Kasumi-1 (cell line): Measurements from ENCODE around the gene SNU13.
"Not testable (repeated sequence)": the region's sequence is repeated elsewhere in the genome, so short reads cannot be mapped to it uniquely, and the experiment has no call there.

ENCODE experiments used
- DNase-seq, 2 experiments: peaks; one replicate each; lab custom pipeline; 2025; lab: John Stamatoyannopoulos, UW

Gene SNU13

DNA sequence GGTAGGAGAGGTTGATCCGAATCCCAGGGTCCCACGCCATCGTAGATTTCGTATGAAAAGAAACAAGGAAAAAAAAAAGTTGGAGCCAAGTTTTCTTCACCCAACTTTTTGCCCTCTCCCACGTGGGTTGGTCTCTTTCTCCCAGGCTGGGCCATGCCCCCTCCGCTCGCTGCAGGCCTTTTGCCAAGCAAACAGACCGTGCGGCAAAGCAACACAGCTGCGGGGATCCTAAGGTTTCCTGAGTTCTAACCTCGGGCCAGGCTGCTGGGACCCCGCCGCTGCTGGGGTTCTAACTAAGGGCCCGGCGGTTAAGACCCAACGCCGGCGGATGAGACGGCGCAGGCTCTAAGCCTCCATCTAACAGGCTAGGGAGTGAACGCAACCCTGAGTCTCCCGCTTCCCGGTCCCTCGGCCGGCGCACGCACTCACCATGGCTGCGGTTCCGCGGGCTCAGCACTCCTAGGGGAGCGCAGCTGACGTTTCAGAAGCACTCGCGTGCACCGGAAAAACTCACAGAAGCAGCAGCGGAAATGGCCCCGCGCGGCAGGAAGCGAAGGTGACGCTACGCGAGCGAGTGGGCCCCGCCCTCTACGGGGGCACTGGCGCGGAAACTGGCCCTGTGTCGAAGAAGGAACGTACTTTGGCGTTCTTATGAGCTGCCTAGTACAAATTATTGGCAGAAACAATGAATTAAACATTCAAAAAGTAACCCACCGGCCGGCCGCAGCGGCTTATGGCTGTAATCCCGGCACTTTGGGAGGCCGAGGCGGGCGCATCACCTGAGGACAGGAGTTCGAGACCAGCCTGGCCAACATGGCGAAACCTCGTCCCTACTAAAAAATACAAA lies at the start of gene SNU13:
TSS of gene SNU13 (minus strand) at position 503 of the 847 bp plus-strand sequence. CDS start at position 432, 71 bp downstream.
- DNase-seq: peak; percentile 88 to 92

- not testable (repeated sequence) for DNase-seq
Observed at GRCh38 chr22:41733241-41733640, 44.6 kb upstream of the SNU13 start.

DNA sequence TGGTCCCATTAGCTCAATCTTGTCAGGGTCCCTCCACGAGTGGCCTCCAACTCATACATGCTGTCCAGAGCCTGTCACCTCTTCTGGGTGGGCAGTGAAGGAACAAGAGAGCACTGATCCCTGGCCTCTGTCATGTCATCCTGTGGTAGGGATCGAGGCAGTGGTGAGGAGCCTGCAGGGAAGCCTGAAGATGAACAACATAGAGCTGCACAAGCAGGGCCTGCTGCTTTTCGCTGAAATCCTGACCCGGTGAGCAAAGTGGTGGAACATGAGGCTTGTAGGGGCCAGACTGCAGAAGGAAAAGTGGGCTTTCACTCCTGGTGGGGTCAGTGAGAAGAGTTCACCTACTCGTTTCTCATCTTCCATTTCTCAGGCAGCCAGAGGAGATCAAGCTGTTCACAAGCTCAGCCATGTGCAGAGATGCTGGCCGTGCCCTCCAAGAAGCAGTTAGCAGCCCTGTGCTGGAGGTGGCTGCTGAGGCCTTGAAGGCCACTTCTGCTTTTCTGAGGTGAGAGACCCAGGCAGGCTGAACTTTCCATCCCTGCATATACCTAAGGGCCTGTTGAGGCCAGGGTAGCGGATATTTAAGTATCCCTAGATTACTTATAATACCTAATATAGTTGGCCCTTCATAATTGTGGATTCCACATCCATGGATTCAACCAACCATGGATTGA lies 43.6 kb upstream of the SNU13 start:
- DNase-seq: peak in 1 of 2 experiments; percentile 19

GRCh38 chr22:41731609-41732008 lies 42.9 kb upstream of the SNU13 start:
- no peak for DNase-seq

GRCh38 chr22:41725510-41726110 lies 36.9 kb upstream of the SNU13 start:
- DNase-seq: no peak

DNA sequence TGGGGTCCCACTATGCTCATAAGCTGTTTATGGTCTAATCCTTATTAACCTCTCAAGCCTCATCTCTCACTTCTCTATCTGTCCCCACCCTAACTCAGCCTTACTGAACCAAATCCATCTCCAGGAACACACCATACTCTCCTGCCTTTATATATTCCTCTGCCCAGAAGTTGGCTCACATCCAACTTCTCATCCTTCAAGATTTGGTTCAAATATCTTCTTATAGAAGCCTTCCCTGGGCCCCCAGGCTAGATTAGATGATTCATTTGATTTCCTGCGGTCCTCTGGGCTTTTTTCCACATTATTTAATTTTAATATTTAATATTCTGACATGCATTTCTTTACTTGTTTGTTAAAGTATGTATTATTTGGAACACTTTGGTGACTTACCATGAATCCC lies 33.8 kb upstream of the SNU13 start:
- no peak for DNase-seq

DNA sequence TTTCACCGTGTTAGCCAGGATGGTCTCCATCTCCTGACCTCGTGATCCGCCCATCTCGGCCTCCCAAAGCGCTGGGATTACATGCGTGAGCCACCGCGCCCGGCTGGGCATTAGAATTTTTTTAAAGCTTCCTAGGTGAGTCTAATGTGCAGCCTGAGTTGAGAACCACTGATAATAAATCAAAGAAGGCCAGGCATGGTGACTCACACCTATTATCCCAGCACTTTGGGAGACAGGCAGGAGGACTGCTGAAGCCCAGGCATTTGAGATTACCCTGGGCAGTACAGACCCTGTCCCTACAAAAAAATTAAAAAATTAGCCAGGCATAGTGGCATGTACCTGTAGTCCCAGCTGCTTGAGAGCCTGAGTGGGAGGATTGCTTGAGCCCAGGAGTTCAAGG lies 24.3 kb upstream of the SNU13 start:
- DNase-seq: no peak

DNA sequence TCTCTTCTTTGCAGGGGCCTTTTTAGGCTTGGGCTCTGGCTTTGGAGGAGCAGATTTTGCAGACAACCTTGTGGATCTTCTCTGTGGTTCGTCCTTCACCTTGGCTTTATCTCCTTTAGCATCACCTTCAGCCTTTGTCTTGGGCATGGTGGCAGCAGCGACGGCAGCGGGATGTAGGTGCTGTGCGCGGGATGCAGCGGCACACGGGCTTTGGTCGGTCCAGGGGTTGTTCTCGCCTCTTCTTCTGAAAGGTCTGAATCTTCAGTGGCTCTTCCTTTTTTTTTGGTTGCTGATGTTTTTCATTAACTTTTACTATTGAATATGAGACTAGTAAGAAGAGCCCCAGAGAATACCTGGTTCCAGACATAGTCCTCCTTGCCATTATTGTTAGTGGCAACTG lies 20.7 kb upstream of the SNU13 start:
- no peak for DNase-seq

- DNase-seq: no peak
Observed at GRCh38 chr22:41702763-41703162, 14.1 kb upstream of the SNU13 start.

GRCh38 chr22:41700108-41700364 lies 11.4 kb upstream of the SNU13 start:
- no peak for DNase-seq

GRCh38 chr22:41699264-41700107 lies 10.8 kb upstream of the SNU13 start, which contains the start of gene MEI1:
Gene MEI1 (plus strand): TSS chr22:41699503. CDS start chr22:41699539, 36 bp downstream.
- no peak for DNase-seq

- DNase-seq: peak; percentile 83 to 88
Observed at GRCh38 chr22:41697126-41697775, 8.6 kb upstream of the SNU13 start.

DNA sequence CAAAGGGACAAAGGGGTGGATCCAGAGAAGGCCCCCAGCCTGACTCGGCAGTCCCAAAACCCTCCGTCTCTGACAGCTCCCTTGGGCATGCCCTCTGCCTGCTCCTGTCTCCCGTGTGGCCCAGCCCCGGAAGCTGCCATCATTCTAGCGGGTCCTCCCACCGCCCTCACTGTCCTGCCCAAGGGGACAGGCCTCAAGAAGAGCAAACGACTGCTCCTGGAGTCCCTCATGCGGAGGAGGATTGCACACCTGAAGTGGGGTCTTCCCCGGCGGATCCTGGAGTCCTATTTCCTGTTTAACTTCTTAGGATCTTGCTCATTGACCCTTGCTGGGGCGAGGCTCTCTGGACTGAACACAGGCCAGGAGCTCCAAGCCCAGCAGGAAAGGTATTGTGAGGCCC lies 8.0 kb upstream of the SNU13 start:
- no peak for DNase-seq

- DNase-seq: no peak
Observed at GRCh38 chr22:41695211-41695610, 6.5 kb upstream of the SNU13 start.

DNA sequence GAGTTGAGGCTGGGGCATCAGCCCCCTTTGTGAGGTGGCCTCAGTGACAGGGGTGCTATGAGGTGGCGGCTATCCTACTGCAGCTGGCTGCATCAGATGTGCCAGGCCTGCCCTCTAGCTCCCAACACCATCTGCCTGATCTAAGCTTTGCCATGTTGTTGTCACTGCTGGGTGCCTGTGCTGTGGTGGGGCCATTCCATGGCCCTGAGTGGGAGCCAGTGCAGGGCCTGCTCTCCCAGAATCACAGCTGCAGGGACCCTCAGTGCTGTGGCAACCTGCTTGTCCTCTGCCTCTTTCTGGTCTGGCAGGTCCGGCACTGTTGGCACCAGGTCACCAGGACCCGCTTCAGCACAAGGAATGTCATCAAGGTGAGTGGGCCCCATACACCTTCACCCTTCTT lies 1.8 kb upstream of the SNU13 start:
- no peak for DNase-seq

DNA sequence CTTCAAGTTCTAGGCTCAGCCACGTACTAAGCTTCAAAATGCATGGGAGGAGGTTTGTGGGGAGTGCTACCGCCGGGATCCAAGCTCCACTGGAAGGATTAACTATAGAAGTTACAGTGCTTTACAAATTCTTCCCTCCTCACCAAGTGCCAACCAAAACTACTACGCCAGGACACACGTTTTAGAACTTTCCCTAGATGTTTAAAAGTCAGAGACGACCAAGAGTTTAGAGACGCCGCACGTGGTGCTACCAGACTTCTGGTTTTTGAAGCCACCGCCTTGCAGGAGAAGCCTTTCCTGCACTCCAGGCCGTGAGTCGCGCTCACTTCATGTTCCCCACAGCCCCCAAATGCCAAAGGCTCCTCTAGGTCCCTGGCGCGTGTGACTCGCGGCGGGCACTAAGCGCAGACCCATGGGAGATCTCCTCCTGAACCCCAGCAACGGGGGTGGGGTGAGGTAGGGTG lies 734 bp downstream of the SNU13 start:
- DNase-seq: peak; percentile 33 to 46

GRCh38 chr22:41686890-41687289 lies 1.8 kb downstream of the SNU13 start:
- not testable (repeated sequence) for DNase-seq

DNA sequence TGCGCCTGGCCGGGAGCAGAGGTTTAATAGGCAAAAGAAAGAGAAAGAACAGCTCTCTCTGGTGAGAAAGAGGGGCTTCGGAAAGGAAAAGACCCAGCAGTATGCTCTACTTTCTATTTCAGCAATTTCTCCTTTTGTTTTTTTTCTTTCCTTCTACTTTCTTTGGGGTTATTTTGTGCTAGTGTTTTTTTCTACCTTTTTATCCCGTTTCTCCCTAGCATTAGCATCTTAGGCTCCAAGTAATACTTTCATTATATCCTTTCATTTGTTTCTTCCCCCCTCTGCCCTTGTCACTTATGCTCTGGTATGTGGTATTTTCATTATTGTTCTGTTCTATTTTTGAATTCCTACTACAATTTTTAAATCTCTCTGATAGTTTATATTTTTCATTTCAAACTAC lies 4.5 kb downstream of the SNU13 start:
- no peak for DNase-seq

GRCh38 chr22:41683616-41684015 lies 5.1 kb downstream of the SNU13 start:
- no peak for DNase-seq

GRCh38 chr22:41683052-41683451 lies 5.6 kb downstream of the SNU13 start:
- DNase-seq: no peak

GRCh38 chr22:41682033-41682807 lies 6.4 kb downstream of the SNU13 start:
- DNase-seq: peak; percentile 51 to 55
